ENCODE data around the gene LCE2D. TPM values are rescaled to one million over a fixed set of nuclear protein-coding genes. Genes with fewer than 3 reads are reported as not detected.

LCE2D gene
- total RNA-seq, 4 donors from 2014 or later = not detected

DNA sequence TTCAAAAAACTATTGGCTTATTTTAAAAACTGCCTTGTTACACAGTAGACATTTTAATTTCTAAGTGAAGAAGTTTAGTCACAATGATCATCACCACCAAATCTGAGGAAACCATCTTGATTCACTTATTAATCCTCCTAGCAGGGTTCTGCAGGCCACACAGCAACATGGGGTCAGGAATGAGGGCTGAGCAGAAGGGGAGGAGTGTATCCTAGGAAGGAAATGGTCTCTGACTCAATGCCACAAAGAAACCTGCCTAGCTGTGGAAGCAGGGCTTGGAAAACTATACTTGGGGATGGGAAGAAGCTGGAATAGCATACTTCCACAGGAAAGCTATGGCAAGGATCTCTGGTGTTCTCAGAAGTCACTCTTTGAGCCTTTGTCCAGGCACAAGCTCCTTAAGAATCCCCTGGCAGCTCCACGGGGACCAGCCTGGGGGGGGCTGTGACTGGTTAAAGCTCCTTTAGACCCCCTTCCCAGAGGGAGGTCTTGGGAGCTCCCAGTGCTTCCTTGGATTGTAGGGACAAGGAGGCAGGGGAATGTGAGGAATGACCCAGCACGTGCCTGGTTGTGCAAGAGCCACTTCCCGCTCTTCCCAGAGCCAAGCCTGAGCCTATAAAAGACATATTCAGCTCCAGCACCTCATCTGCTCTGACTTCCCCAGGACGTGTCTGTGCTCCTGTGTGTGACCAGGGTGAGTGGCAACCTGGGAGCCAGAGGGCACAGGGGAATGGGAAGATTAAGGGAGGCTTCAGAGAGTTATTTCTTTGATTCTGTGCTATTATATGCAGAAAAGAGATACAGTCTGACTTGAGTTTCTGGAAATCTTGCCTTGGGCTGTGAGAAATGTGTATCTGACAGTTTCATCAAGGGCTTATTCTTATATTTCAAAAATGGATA lies 34.8 kb downstream of the LCE2D start, which contains the start of gene LCE2A:
LCE2A (plus strand) TSS at position 645 of the 900 bp plus-strand sequence. CDS start 557 bp downstream, outside the sequence.
- no peaks in the 10 kb centered on the region for H3K27me3 ChIP-seq
- in situ Hi-C loops (cut with MboI; ENCODE audit: low pct_ligation_motif_present in 1 of 4, low pct_unique_long_range_greater_than_20kb in 1 of 4, low sequenced_read_pairs in 3 of 4) = no loop called here
- intact Hi-C loops (cut with DNase I; ENCODE audit: low total_unique reads) = no loop called here
- no peak for DNase-seq
- H3K9me3 ChIP-seq = no peaks in the 10 kb centered on the region
- no peak within 1 kb of the TSS for H3K4me3 ChIP-seq
- H3K27ac ChIP-seq = no peak within 1 kb of the TSS
- WGBS, 2 donors (ENCODE audit: low coverage in 1 of 2) = 44% methylated on average over 4 of the region's 4 CpGs; no CpG with 5 or more reads in 1 of the 2 donors
- H3K36me3 ChIP-seq = no peaks in the 10 kb centered on the region
- H3K4me1 ChIP-seq = no peaks in the 10 kb centered on the region
- TF ChIP-seq EP300 (IDR thresholded peaks at IDR 0.05; ENCODE audit: low read depth) (no peak), POLR2A (IDR thresholded peaks at IDR 0.05) (no peak), POLR2AphosphoS5 (IDR thresholded peaks at IDR 0.05) (no peak)
- TF ChIP-seq, protein P1, sequence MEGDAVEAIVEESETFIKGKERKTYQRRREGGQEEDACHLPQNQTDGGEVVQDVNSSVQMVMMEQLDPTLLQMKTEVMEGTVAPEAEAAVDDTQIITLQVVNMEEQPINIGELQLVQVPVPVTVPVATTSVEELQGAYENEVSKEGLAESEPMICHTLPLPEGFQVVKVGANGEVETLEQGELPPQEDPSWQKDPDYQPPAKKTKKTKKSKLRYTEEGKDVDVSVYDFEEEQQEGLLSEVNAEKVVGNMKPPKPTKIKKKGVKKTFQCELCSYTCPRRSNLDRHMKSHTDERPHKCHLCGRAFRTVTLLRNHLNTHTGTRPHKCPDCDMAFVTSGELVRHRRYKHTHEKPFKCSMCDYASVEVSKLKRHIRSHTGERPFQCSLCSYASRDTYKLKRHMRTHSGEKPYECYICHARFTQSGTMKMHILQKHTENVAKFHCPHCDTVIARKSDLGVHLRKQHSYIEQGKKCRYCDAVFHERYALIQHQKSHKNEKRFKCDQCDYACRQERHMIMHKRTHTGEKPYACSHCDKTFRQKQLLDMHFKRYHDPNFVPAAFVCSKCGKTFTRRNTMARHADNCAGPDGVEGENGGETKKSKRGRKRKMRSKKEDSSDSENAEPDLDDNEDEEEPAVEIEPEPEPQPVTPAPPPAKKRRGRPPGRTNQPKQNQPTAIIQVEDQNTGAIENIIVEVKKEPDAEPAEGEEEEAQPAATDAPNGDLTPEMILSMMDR (IDR thresholded peaks at IDR 0.05) = no peak

DNA sequence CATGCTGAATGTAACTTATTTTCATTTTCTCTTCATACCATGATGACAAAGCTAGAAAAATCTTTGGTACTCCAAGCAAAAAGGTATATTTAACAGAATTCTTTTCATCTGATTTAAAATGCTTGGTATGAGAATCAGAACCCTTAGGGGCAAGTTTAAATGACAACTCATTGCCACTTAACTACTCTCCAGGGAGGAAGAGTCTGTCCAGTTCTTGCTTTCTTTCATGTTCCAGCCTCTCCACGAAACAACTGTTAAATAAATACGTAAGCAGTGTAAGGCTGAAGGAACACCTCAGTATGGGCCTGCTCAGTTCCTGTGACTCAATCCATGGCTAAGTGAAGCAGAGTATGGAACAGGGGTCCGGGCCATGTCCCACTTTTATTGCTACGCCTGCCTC lies 36.6 kb downstream of the LCE2D start:
- H3K4me1 ChIP-seq = no peaks in the 10 kb centered on the region
- 79 to 80% methylated on average over 2 to 4 of the region's 4 CpGs for WGBS, 2 donors (ENCODE audit: low coverage in 1 of 2)
- no peaks in the 10 kb centered on the region for H3K36me3 ChIP-seq
- H3K27ac ChIP-seq = no peak overlapping the region
- TF ChIP-seq, protein P1 (IDR thresholded peaks at IDR 0.05) = no peak
- no peak for TF ChIP-seq EP300 (IDR thresholded peaks at IDR 0.05; ENCODE audit: low read depth)
- TF ChIP-seq POLR2A (IDR thresholded peaks at IDR 0.05) = no peak
- TF ChIP-seq POLR2AphosphoS5 (IDR thresholded peaks at IDR 0.05) = no peak
- DNase-seq = no peak
- H3K27me3 ChIP-seq = no peaks in the 10 kb centered on the region
- in situ Hi-C loops (cut with MboI; ENCODE audit: low pct_ligation_motif_present in 1 of 4, low pct_unique_long_range_greater_than_20kb in 1 of 4, low sequenced_read_pairs in 3 of 4) = no loop called here
- no peak overlapping the region for H3K4me3 ChIP-seq
- H3K9me3 ChIP-seq = no peaks in the 10 kb centered on the region
- intact Hi-C loops (cut with DNase I; ENCODE audit: low total_unique reads) = no loop called here

DNA sequence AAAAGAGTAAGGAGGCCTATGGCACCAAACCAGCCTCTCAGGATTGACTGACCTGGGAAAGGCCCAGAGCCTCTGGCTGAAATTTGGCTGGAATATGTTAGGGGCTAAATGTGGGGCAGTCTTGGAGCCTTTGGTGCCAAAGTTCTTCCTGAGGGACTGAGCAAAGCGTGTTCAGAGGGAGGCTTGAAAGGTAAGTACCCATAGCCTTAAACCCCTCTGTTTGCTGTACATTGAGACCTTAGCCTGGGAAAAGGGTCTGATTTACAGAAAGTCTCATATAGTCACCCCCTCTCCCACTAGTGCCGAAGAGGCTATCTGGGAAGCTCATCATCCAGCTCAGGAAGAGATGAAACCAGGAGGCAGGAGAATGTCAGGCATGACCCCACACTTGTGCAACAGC lies 44.7 kb downstream of the LCE2D start, which contains the start of gene LCE4A:
LCE4A (plus strand) TSS at position 301 of the 400 bp plus-strand sequence. CDS start 916 bp downstream, outside the sequence.
- Histone ChIP-seq H3K9me3 (no peaks in the 10 kb centered on the region), H3K36me3 (no peaks in the 10 kb centered on the region), H3K4me1 (no peaks in the 10 kb centered on the region), H3K4me3 (no peak within 1 kb of the TSS), H3K27me3 (no peaks in the 10 kb centered on the region), H3K27ac (no peak within 1 kb of the TSS)
- in situ Hi-C loops (cut with MboI; ENCODE audit: low pct_ligation_motif_present in 1 of 4, low pct_unique_long_range_greater_than_20kb in 1 of 4, low sequenced_read_pairs in 3 of 4) (no loop called here), intact Hi-C loops (cut with DNase I; ENCODE audit: low total_unique reads) (no loop called here)
- WGBS, 2 donors (ENCODE audit: low coverage in 1 of 2) = 72 to 87% methylated on average over 2 of the region's 2 CpGs
- no peak for DNase-seq
- TF ChIP-seq, protein P1 (IDR thresholded peaks at IDR 0.05) = no peak

Small RNA genes within 50 kb of the gene (small RNA-seq; reads per million reads assigned to genes)
- 0 reads per million in 4 donors for gene LCE3A
- gene LCE3B = 0 reads per million in 4 donors

Other genes starting within 250 kb of the LCE2D start
- not detected for gene CRNN, start 249.1 kb upstream of the LCE2D start, total RNA-seq
- not detected for gene LCE5A, start 152.6 kb upstream of the LCE2D start, total RNA-seq
- gene CRCT1, start 148.9 kb upstream of the LCE2D start, total RNA-seq = not detected
- gene LCE3E, start 96.6 kb upstream of the LCE2D start, total RNA-seq = not detected
- not detected for gene LCE3D, start 82.9 kb upstream of the LCE2D start, total RNA-seq
- not detected for gene LCE3C, start 63.1 kb upstream of the LCE2D start, total RNA-seq
- not detected for gene LCE3B, start 49.6 kb upstream of the LCE2D start, total RNA-seq
- gene LCE3A, start 40.3 kb upstream of the LCE2D start, total RNA-seq = not detected
- not detected for gene LCE2C, start 11.9 kb downstream of the LCE2D start, total RNA-seq
- gene LCE2B, start 22.7 kb downstream of the LCE2D start, total RNA-seq = not detected
- not detected for gene LCE2A, start 35.0 kb downstream of the LCE2D start, total RNA-seq
- not detected for gene LCE4A, start 44.8 kb downstream of the LCE2D start, total RNA-seq
- not detected for gene KPRP, start 94.6 kb downstream of the LCE2D start, total RNA-seq
- not detected for gene LCE1F, start 111.8 kb downstream of the LCE2D start, total RNA-seq
- gene LCE1E, start 122.9 kb downstream of the LCE2D start, total RNA-seq = not detected
- not detected for gene LCE1D, start 133.3 kb downstream of the LCE2D start, total RNA-seq
- not detected for gene LCE1C, start 143.3 kb downstream of the LCE2D start, total RNA-seq
- gene LCE1B, start 148.6 kb downstream of the LCE2D start, total RNA-seq = not detected
- gene LCE1A, start 164.1 kb downstream of the LCE2D start, total RNA-seq = not detected
- not detected for gene LCE6A, start 179.5 kb downstream of the LCE2D start, total RNA-seq
- gene LCE7A, start 196.6 kb downstream of the LCE2D start, total RNA-seq = not detected
- not detected for gene SMCP, start 214.9 kb downstream of the LCE2D start, total RNA-seq
- not detected for gene IVL, start 245.2 kb downstream of the LCE2D start, total RNA-seq

Measured in transverse colon (tissue), 4 donors.